Prostate gland (tissue), 2 donors: Measurements from ENCODE around the gene SNPH. TPM values are rescaled to one million over a fixed set of nuclear protein-coding genes. Genes with fewer than 3 reads are reported as not detected.
A peak's percentile ranks its signal among the peaks of the same experiment; 100 is the strongest.
"Not testable (repeated sequence)": the region's sequence is repeated elsewhere in the genome, so short reads cannot be mapped to it uniquely, and the experiment has no call there.

Experiments used
- DNase-seq: peaks from one replicate; pipeline ENCODE4 v3.0.0-alpha.2; 2019; ENCODE audit warnings: low spot score
- H3K27ac ChIP-seq, 2 donors: fragments of 200-600 bp; sonication (generic); 2 replicates each; pipeline ENCODE4 v1.5.1; 2017 to 2019
- H3K27me3 ChIP-seq: fragments of 200-600 bp; sonication (generic); replicated peaks from 2 replicates; pipeline ENCODE4 v1.5.1; 2019; ENCODE audit not compliant: insufficient read depth
- H3K36me3 ChIP-seq, 2 donors: fragments of 200-600 bp; sonication (generic); 1 replicate in 1 of 2; 2 replicates in 1 of 2; pipeline versions ENCODE4 v1.5.1 to v1.8.1; 2017 to 2019
- H3K4me1 ChIP-seq: fragments of 200-600 bp; sonication (generic); replicated peaks from 2 replicates; pipeline ENCODE4 v1.5.1; 2019
- H3K4me3 ChIP-seq, 2 donors: fragments of 200-600 bp; sonication (generic); 2 replicates each; pipeline ENCODE4 v1.5.1; 2017 to 2019
- H3K9me3 ChIP-seq: fragments of 200-600 bp; sonication (generic); 2 replicates; pipeline ENCODE4 v1.5.1; 2017
- CTCF ChIP-seq, 4 experiments: fragments of 200-600 bp in 2 of 4; fragments of 450-650 bp in 2 of 4; sonication (generic) in 2 of 4; IDR thresholded peaks; 1 replicate in 3 of 4; 2 replicates in 1 of 4; pipeline ENCODE4 v1.5.1; 2016 to 2019; ENCODE audit warnings: antibody characterized with exemption in 4 of 4, mild to moderate bottlenecking in 2 of 4, moderate library complexity in 2 of 4
- POLR2A ChIP-seq: fragments of 450-650 bp; IDR thresholded peaks from one replicate; pipeline ENCODE4 v1.6.1; 2016; ENCODE audit warnings: antibody characterized with exemption, mild to moderate bottlenecking
- POLR2AphosphoS5 ChIP-seq: sonication (generic); formaldehyde crosslinking; IDR thresholded peaks from one replicate; pipeline ENCODE4 v1.6.1; 2017; ENCODE audit warnings: antibody characterized with exemption
- WGBS: methylation state at CpG from one replicate; pipeline ENCODE4 v1.1.5; 2018; 5-methylcytosine and 5-hydroxymethylcytosine counted together
- intact Hi-C: fragments of 100-400 bp; cut with DNase I; formaldehyde crosslinking; loops from one replicate; pipeline ENCODE4 v1.14.2; 2022
- total RNA-seq, 2 donors: library from RNA; depleted of rRNA; stranded (reverse); fragments of >200 nt; gene quantifications; one replicate each; pipeline ENCODE4 v1.1.0, GENCODE V29; 2016

The SNPH gene
- 10 to 100 TPM in 1 of 2 donors, 1 to 10 TPM in 1; 4.5 to 12.3 TPM for total RNA-seq

- TF ChIP-seq CTCF (IDR thresholded peaks at IDR 0.05) (no peak), POLR2AphosphoS5 (peak; percentile 27), POLR2A (no peak)
- under 1% methylated on average over 53 of the region's 61 CpGs for WGBS
- peak; percentile 58 for DNase-seq
- Histone ChIP-seq H3K36me3 (no peaks in the 10 kb centered on the region), H3K4me3 (peak within 1 kb of the TSS; percentile 66 to 72), H3K4me1 (no peaks in the 10 kb centered on the region), H3K27ac (peak within 1 kb of the TSS; percentile 8 to 52), H3K9me3 (no peaks in the 10 kb centered on the region), H3K27me3 (no peaks in the 10 kb centered on the region)
- intact Hi-C loops, result no loop called here
These were observed at the start of gene SNPH for GRCh38 chr20:1266167-1266973. TSS of gene SNPH (plus strand) at chr20:1266294. CDS start at chr20:1296240, 29,946 bp downstream.

- intact Hi-C loops, result loop anchor here (10.0 kb wide), 1 partner anchor 402 kb away; no protein-coding TSS in a partner anchor
- not testable (repeated sequence) for H3K4me1 ChIP-seq, H3K9me3 ChIP-seq, H3K27me3 ChIP-seq, DNase-seq, H3K27ac ChIP-seq, H3K4me3 ChIP-seq, H3K36me3 ChIP-seq
- WGBS, result 68% methylated on average over 19 of the region's 19 CpGs
These were observed 49.3 kb upstream of the SNPH start for GRCh38 chr20:1216527-1217427.

- WGBS, result 68% methylated on average over 4 of the region's 4 CpGs
- H3K4me3 ChIP-seq, H3K27me3 ChIP-seq, H3K27ac ChIP-seq, DNase-seq, H3K36me3 ChIP-seq, H3K9me3 ChIP-seq, H3K4me1 ChIP-seq, intact Hi-C loops: not testable (repeated sequence)
These were observed 43.3 kb upstream of the SNPH start for GRCh38 chr20:1222750-1223149.

GRCh38 chr20:1224205-1224890, 41.7 kb upstream of the SNPH start:
- peaks cover 7% of the 10 kb centered on the region for H3K4me1 ChIP-seq

GRCh38 chr20:1225263-1225782, 40.8 kb upstream of the SNPH start:
- no peaks in the 10 kb centered on the region for H3K27me3 ChIP-seq
- no peak for TF ChIP-seq POLR2A
- TF ChIP-seq CTCF (IDR thresholded peaks at IDR 0.05), result no peak
- no peak for TF ChIP-seq POLR2AphosphoS5
- H3K27ac ChIP-seq, result no peak overlapping the region
- DNase-seq, result no peak
- H3K9me3 ChIP-seq, result no peaks in the 10 kb centered on the region
- peak overlapping the region; percentile 22 to 26 for H3K4me3 ChIP-seq
- peaks cover 7% of the 10 kb centered on the region for H3K4me1 ChIP-seq
- H3K36me3 ChIP-seq, result no peaks in the 10 kb centered on the region
- intact Hi-C loops, result no loop called here
- 2% methylated on average over 30 of the region's 30 CpGs for WGBS

More at GRCh38 chr20:1224205-1224890, 41.7 kb upstream of the SNPH start:
- no peaks in the 10 kb centered on the region for H3K9me3 ChIP-seq
- no peaks in the 10 kb centered on the region for H3K36me3 ChIP-seq
- 85% methylated on average over 20 of the region's 20 CpGs for WGBS
- intact Hi-C loops, result no loop called here
- TF ChIP-seq POLR2A, result no peak
- no peak for TF ChIP-seq POLR2AphosphoS5
- TF ChIP-seq CTCF (IDR thresholded peaks at IDR 0.05), result no peak
- DNase-seq, result no peak
- H3K4me3 ChIP-seq, result no peak overlapping the region
- H3K27ac ChIP-seq, result no peak overlapping the region
- no peaks in the 10 kb centered on the region for H3K27me3 ChIP-seq
